PC-3 (cell line): Measurements from ENCODE around the gene EID2. TPM values are rescaled to one million over a fixed set of nuclear protein-coding genes. Genes with fewer than 3 reads are reported as not detected.

Experiments used
- ATAC-seq: fragments of 200-7000 bp; cut with Tn5 transposase; 2 replicates; pipeline ENCODE4 v1.9.1; 2020; ENCODE audit warnings: mild to moderate bottlenecking, moderate library complexity
- BruUV-seq: library from RNA; stranded (reverse); fragments of 400-500 nt; replicated peaks from 2 replicates; lab custom pipeline; 2021; lab: Mats Ljungman, UMichigan
- CTCF ChIA-PET: fragments of 300-600 bp; sonication (Branson Sonifier 250); formaldehyde crosslinking; loops from one replicate; lab custom pipeline; 2022; ENCODE audit warnings: antibody characterized with exemption; lab: Charles Lee
- POLR2A ChIA-PET: fragments of 300-600 bp; sonication (Branson Sonifier 250); formaldehyde crosslinking; loops from one replicate; lab custom pipeline; 2022; ENCODE audit warnings: antibody characterized with exemption; ENCODE audit not compliant: unreplicated experiment; lab: Charles Lee
- DNase-seq: peaks from one replicate; pipeline ENCODE4 v3.0.0-alpha.2; 2015
- H2AFZ ChIP-seq: fragments of 300-600 bp; sonication (generic); 2 replicates; pipeline ENCODE4 v1.6.0; 2016; ENCODE audit warnings: antibody characterized with exemption, low read length
- H3F3A ChIP-seq: fragments of 300-600 bp; sonication (generic); one replicate; pipeline ENCODE4 v1.6.0; 2017; ENCODE audit warnings: antibody characterized with exemption, low read length, control low read depth, mild to moderate bottlenecking; ENCODE audit not compliant: unreplicated experiment
- H3K27ac ChIP-seq: fragments of 300-600 bp; sonication (generic); 2 replicates; pipeline ENCODE4 v1.5.1; 2016; ENCODE audit warnings: mild to moderate bottlenecking, low read length
- H3K27me3 ChIP-seq: fragments of 300-600 bp; sonication (generic); 2 replicates; pipeline ENCODE4 v1.6.1; 2016; ENCODE audit warnings: low read length, mixed read lengths
- H3K36me3 ChIP-seq: fragments of 300-600 bp; sonication (generic); 2 replicates; pipeline ENCODE4 v1.6.1; 2016; ENCODE audit warnings: low read depth, mixed run types, low read length, mixed read lengths
- H3K4me1 ChIP-seq: fragments of 300-600 bp; sonication (generic); 2 replicates; pipeline ENCODE4 v1.5.1; 2016; ENCODE audit warnings: low read length; ENCODE audit not compliant: insufficient read depth
- H3K4me2 ChIP-seq: fragments of 300-600 bp; sonication (generic); 2 replicates; pipeline ENCODE4 v1.6.0; 2016; ENCODE audit warnings: low read length
- H3K4me3 ChIP-seq: fragments of 300-600 bp; sonication (generic); 2 replicates; pipeline ENCODE4 v1.5.1; 2016; ENCODE audit warnings: mild to moderate bottlenecking, low read length, mixed read lengths
- H3K79me2 ChIP-seq: fragments of 300-600 bp; sonication (generic); 2 replicates; pipeline ENCODE4 v1.6.1; 2017; ENCODE audit warnings: low read length, mixed read lengths
- H3K9ac ChIP-seq: fragments of 300-600 bp; sonication (generic); 2 replicates; pipeline ENCODE4 v1.6.0; 2016; ENCODE audit warnings: mild to moderate bottlenecking, low read length
- H3K9me2 ChIP-seq: fragments of 300-600 bp; sonication (generic); replicated peaks from 2 replicates; pipeline ENCODE4 v1.6.1; 2016; ENCODE audit warnings: mixed run types, low read length, mixed read lengths
- H3K9me3 ChIP-seq: fragments of 300-600 bp; sonication (generic); 2 replicates; pipeline ENCODE4 v1.6.1; 2016; ENCODE audit warnings: low read length, mixed read lengths
- H4K20me1 ChIP-seq: fragments of 300-600 bp; sonication (generic); 2 replicates; pipeline ENCODE4 v1.6.1; 2016; ENCODE audit warnings: low read length, mixed read lengths
- EZH2 ChIP-seq: fragments of 300-600 bp; sonication (generic); IDR thresholded peaks from one replicate; pipeline ENCODE4 v1.6.1; 2017; ENCODE audit warnings: antibody characterized with exemption, mild to moderate bottlenecking, low read length; ENCODE audit not compliant: unreplicated experiment
- EZH2phosphoT487 ChIP-seq: fragments of 300-600 bp; sonication (generic); IDR thresholded peaks from 2 replicates; pipeline ENCODE4 v1.6.1; 2018; ENCODE audit warnings: mild to moderate bottlenecking, antibody characterized with exemption, low read length, borderline replicate concordance
- intact Hi-C: fragments of 100-400 bp; cut with micrococcal nuclease; formaldehyde crosslinking; loops from 2 replicates; pipeline ENCODE4 v1.9.0; 2023
- total RNA-seq: library from RNA; depleted of rRNA; stranded (reverse); fragments of >200 nt; gene quantifications from 2 replicates; pipeline ENCODE4 v1.2.3, GENCODE V29; 2014
- TF ChIP-seq, protein P1 (sequence below): fragments of 300-600 bp; sonication (generic); conservative IDR thresholded peaks from 2 replicates; pipeline ENCODE4 v1.5.1; 2017; ENCODE audit warnings: antibody characterized with exemption, low read depth, mild to moderate bottlenecking, low read length

Gene EID2
- total RNA-seq, 1 experiment from 2014 or later: 11.3 TPM

- H4K20me1 ChIP-seq: no peaks in the 10 kb centered on the region
- POLR2A ChIA-PET: no interaction called here
- H3K9ac ChIP-seq: no peak overlapping the region
- TF ChIP-seq EZH2phosphoT487: no peak
- TF ChIP-seq, protein P1, sequence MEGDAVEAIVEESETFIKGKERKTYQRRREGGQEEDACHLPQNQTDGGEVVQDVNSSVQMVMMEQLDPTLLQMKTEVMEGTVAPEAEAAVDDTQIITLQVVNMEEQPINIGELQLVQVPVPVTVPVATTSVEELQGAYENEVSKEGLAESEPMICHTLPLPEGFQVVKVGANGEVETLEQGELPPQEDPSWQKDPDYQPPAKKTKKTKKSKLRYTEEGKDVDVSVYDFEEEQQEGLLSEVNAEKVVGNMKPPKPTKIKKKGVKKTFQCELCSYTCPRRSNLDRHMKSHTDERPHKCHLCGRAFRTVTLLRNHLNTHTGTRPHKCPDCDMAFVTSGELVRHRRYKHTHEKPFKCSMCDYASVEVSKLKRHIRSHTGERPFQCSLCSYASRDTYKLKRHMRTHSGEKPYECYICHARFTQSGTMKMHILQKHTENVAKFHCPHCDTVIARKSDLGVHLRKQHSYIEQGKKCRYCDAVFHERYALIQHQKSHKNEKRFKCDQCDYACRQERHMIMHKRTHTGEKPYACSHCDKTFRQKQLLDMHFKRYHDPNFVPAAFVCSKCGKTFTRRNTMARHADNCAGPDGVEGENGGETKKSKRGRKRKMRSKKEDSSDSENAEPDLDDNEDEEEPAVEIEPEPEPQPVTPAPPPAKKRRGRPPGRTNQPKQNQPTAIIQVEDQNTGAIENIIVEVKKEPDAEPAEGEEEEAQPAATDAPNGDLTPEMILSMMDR: no peak
- TF ChIP-seq EZH2: no peak
- H3K4me2 ChIP-seq: no peak overlapping the region
- no peak overlapping the region for H3K4me3 ChIP-seq
- DNase-seq: no peak
- no TSS peak for BruUV-seq
- H3K79me2 ChIP-seq: no peaks in the 10 kb centered on the region
- H3F3A ChIP-seq: no peaks in the 10 kb centered on the region
- intact Hi-C loops: no loop called here
- H3K27me3 ChIP-seq: no peaks in the 10 kb centered on the region
- no peak overlapping the region for H3K27ac ChIP-seq
- CTCF ChIA-PET: no interaction called here
- ATAC-seq: no peak
- no peaks in the 10 kb centered on the region for H3K9me3 ChIP-seq
- no peaks in the 10 kb centered on the region for H3K9me2 ChIP-seq
- H3K36me3 ChIP-seq: no peaks in the 10 kb centered on the region
- H2AFZ ChIP-seq: no peak overlapping the region
- H3K4me1 ChIP-seq: no peaks in the 10 kb centered on the region
These were observed 14.8 kb downstream of the EID2 start for GRCh38 chr19:39525205-39525604.

- Histone ChIP-seq H2AFZ (no peak overlapping the region), H3K79me2 (no peaks in the 10 kb centered on the region), H3K27ac (no peak overlapping the region), H3K4me2 (no peak overlapping the region), H3K4me3 (no peak overlapping the region), H3K36me3 (no peaks in the 10 kb centered on the region), H4K20me1 (no peaks in the 10 kb centered on the region), H3K9me3 (no peaks in the 10 kb centered on the region), H3K9me2 (no peaks in the 10 kb centered on the region), H3K9ac (no peak overlapping the region), H3F3A (no peaks in the 10 kb centered on the region), H3K4me1 (no peaks in the 10 kb centered on the region), H3K27me3 (no peaks in the 10 kb centered on the region)
- ATAC-seq (no peak), DNase-seq (no peak)
- CTCF ChIA-PET: no interaction called here
- no TSS peak for BruUV-seq
- TF ChIP-seq, protein P1: no peak
- TF ChIP-seq EZH2phosphoT487 (no peak), EZH2 (no peak)
- POLR2A ChIA-PET: no interaction called here
- intact Hi-C loops: no loop called here
These were observed 15.5 kb downstream of the EID2 start for GRCh38 chr19:39524495-39524894.

- ChIA-PET POLR2A (no interaction called here), CTCF (no interaction called here)
- ATAC-seq: no peak
- Histone ChIP-seq H3K36me3 (no peaks in the 10 kb centered on the region), H3K9me3 (no peaks in the 10 kb centered on the region), H3K79me2 (no peaks in the 10 kb centered on the region), H3K4me2 (no peak overlapping the region), H3K4me1 (no peaks in the 10 kb centered on the region), H3K9me2 (no peaks in the 10 kb centered on the region), H3K9ac (no peak overlapping the region), H3K4me3 (no peak overlapping the region), H2AFZ (no peak overlapping the region), H4K20me1 (no peaks in the 10 kb centered on the region), H3F3A (no peaks in the 10 kb centered on the region), H3K27ac (no peak overlapping the region), H3K27me3 (no peaks in the 10 kb centered on the region)
- BruUV-seq: no TSS peak
- TF ChIP-seq EZH2phosphoT487 (no peak), EZH2 (no peak)
- TF ChIP-seq, protein P1: no peak
- intact Hi-C loops: no loop called here
- DNase-seq: no peak
These were observed 19.1 kb downstream of the EID2 start for GRCh38 chr19:39520541-39521484.
